ENCODE measurements around the gene ZNF17.

DNA sequence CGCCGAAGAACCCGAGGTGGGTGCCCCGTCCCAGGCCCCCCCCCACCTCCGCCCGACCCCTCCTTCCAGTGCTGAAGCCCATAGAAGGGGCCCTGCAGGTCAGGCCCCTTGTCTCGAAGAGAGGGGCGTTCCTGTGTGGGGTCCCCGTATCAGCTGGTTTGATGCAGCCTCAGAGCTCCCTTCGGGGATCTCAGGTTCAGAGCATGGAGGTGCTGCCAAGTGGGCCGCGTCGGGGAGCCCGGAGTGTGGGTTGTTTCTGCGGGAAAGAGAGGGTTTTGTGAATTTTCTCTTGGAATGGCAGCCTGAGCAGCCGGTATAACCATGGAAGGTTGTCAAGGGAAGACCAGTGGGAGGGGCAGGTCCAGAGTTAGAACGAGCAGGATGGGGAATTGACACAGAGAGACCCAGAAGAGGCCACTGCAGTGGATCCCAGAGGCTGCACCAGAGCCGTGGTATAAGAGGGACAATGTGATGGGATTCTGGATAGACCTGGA lies 47.2 kb upstream of the ZNF17 start:
- TF ChIP-seq, protein P1, sequence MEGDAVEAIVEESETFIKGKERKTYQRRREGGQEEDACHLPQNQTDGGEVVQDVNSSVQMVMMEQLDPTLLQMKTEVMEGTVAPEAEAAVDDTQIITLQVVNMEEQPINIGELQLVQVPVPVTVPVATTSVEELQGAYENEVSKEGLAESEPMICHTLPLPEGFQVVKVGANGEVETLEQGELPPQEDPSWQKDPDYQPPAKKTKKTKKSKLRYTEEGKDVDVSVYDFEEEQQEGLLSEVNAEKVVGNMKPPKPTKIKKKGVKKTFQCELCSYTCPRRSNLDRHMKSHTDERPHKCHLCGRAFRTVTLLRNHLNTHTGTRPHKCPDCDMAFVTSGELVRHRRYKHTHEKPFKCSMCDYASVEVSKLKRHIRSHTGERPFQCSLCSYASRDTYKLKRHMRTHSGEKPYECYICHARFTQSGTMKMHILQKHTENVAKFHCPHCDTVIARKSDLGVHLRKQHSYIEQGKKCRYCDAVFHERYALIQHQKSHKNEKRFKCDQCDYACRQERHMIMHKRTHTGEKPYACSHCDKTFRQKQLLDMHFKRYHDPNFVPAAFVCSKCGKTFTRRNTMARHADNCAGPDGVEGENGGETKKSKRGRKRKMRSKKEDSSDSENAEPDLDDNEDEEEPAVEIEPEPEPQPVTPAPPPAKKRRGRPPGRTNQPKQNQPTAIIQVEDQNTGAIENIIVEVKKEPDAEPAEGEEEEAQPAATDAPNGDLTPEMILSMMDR (IDR thresholded peaks at IDR 0.05; ENCODE audit: insufficient read depth, low read length) = no peak
- TF ChIP-seq POLR2AphosphoS5 (IDR thresholded peaks at IDR 0.05; ENCODE audit: low read depth) (no peak), GABPA (IDR thresholded peaks at IDR 0.05; ENCODE audit: low read depth) (no peak)
- TF ChIP-seq, protein P2, sequence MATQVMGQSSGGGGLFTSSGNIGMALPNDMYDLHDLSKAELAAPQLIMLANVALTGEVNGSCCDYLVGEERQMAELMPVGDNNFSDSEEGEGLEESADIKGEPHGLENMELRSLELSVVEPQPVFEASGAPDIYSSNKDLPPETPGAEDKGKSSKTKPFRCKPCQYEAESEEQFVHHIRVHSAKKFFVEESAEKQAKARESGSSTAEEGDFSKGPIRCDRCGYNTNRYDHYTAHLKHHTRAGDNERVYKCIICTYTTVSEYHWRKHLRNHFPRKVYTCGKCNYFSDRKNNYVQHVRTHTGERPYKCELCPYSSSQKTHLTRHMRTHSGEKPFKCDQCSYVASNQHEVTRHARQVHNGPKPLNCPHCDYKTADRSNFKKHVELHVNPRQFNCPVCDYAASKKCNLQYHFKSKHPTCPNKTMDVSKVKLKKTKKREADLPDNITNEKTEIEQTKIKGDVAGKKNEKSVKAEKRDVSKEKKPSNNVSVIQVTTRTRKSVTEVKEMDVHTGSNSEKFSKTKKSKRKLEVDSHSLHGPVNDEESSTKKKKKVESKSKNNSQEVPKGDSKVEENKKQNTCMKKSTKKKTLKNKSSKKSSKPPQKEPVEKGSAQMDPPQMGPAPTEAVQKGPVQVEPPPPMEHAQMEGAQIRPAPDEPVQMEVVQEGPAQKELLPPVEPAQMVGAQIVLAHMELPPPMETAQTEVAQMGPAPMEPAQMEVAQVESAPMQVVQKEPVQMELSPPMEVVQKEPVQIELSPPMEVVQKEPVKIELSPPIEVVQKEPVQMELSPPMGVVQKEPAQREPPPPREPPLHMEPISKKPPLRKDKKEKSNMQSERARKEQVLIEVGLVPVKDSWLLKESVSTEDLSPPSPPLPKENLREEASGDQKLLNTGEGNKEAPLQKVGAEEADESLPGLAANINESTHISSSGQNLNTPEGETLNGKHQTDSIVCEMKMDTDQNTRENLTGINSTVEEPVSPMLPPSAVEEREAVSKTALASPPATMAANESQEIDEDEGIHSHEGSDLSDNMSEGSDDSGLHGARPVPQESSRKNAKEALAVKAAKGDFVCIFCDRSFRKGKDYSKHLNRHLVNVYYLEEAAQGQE (IDR thresholded peaks at IDR 0.05; ENCODE audit: insufficient replicate concordance, low read depth) = no peak
